Hematopoietic multipotent progenitor cell treated with erythropoietin and hydrocortisone succinate and interleukin-3 and kit ligand, for 6 days (in vitro differentiated cells): ENCODE data around the gene GNA15.
"Not testable (repeated sequence)": the region's sequence is repeated elsewhere in the genome, so short reads cannot be mapped to it uniquely, and the experiment has no call there.

Experiments
- DNase-seq: peaks from one replicate; pipeline ENCODE4 v3.0.0-alpha.2; 2015

GNA15 gene

DNA sequence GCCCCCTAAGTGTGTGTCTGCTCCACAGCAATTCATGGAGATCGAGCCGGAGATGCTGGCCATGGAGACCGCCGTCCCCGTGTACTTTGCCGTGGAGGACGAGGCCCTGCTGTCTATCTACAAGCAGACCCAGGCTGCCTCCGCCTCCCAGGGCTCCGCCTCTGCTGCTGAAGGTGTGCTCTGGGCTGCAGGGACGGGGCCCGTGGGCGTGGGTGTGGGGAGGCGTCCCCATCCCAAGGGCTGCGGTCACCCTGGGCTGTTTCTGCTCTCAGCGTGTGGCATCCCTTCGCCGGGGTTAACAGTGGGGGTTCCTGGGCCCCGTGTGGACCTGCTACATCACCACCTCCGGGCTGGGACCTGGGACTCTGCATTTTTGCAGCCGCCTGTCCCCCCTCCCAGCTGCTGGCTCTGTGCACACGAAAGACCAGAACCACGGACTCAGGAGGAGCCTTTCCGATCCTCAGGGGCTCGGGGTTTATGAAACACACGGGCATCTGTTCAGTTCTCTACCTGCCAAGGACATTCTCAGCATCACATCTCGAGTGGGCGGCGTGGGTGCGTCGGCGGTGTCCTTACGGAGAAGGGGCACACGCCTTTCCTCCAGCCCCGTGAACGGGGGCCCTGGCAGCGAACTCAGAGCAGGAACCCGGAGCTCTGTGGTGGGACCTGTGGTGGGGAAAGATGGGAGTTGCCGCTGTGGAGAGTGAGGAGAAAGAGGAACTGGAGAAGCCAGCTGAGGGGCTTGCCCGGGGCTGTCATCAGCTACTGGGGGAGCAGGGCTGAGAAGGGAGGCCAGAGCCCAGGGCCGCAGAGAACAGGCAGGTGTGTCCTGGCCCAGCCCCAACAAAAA is 57.6 kb downstream of the GNA15 start:
- peak; percentile 75 for DNase-seq

DNA sequence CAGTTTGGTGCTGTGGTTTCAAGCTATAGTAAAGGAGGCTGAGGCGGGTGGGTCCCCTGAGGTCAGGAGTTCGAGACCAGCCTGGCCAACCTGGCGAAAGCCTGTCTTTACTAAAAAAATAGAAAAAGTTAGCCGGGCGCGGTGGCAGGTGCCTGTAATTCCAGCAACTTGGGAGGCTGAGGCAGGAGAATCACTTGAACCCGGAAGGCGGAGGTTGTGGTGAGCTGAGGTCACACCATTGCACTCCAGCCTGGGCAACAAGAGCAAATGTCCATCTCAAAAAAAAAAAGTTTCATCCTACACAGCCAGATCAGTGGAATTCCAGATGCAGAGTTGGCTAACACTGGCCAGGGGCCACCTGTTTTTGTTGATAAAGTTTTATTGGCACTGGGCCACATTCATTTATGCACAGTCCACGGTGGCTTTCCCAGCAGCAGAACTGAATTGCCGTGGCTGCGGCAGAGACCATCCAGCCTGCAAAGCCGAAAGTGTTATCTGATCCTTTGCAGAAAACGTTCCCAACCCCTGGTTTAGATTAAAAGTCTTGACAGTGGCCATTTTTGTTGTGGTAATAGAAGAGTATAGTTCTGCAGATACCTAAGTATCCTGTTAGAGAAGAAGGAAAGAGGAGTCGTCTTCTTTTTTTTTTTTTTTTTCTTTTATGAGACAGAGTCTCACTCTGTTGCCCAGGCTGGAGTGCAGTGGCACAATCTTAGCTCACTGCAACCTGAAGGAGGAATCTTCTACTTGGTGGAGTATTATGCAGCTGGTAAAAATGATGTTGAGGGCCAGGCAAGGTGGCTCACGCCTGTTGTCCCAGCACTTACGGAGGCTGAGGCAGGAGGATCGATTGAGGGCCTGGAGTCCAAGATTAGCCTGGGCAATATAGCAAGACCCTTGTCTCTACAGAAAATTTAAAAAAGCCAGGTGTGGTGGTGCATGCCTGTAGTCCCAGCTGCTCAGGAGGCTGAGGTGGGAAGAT is 58.6 kb downstream of the GNA15 start:
- peak; percentile 95 for DNase-seq

DNA sequence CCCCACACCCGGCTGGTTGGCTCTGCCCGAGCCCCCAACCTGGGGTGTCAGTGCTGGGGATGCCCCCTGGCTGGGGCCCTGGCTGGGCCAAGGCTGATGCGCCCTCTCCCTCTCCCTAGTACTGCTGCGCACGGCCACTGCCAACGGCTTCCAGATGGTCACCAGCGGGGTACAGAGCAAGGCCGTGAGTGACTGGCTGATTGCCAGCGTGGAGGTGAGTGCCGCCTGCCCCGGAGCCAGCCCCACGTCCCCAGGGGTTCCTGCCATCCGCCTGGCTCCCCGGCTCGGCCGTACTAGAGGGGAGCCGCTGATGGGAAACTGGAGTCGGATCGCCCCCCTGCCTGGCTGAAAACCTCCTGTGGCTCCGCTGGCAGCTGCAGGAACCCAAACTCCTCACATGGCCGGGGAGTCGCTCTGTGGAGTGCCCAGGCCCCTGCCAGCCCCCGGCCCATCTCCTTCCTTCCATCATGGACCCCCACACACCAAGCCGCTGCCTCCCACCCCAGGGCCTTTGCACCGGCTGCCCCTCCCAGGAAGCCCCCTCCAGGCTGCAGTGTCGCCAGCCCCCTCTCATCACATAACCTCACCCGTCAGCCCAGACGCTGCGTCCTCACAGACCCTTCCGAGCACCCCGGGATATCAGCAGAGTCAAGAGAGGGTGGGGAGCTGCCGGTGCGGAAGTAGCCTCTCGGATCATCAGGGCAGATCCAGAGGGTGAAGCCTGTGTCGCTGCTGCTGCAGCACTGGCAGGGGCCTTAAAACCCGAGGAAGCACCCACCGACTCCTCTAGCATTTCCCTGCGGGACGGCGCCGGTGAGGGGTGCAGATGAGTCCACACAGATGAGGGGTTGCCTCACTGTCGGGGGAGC is 60.5 kb downstream of the GNA15 start:
- no peak for DNase-seq

DNA sequence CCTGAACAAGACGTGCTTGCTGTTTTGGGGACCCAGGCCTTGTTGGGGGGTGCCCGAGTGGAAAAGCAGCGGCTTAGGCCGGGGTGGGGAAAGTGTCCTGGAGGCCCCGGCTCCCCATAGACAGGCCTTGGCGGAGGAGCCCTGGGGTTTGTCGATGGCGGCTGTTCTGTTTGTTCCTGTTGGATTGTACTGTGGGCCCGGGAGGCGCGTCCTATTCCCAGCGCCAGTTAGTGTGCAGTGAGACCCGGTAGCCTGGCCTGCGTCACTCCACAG is 61.0 kb downstream of the GNA15 start:
- no peak for DNase-seq

DNA sequence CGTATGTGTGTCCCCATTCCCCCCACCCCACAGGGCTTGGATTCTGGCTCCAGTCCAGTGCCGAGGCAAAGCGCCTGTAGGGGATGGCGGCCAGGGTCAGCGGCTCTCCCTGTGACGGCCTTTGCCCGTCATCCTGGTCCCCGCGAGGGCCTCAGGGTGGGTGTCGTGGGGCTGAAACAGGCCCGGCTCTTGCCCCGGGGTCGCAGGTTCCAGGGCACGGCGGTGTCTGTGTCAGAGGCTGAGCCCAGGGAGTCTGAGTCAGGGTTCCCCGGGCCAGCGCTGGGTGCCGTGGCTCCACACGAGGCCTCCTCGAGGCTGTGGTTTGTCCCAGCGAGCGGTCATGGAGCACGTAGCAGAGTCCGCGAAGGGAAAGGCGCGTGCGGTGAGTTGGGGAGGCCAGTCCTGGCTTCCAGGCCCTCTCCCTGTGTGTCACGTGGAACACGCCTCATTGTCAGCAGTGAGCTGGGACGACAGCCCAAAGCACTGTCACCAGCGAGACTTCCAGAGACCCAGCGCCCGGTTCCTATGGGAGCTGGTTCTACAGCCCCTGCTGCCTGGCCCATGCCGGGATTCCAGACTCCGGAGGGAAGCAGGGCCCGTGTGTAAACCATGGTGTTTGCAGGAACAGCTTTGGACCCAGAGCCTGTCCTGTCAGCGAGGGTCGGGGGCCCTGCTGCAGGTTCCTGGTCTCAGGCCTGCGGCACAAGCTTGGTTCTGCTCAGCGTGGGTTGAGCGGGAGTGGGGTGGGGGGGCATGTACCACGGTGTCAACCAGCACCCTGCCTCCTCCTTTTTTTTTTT is 63.3 kb downstream of the GNA15 start:
- DNase-seq = no peak

DNA sequence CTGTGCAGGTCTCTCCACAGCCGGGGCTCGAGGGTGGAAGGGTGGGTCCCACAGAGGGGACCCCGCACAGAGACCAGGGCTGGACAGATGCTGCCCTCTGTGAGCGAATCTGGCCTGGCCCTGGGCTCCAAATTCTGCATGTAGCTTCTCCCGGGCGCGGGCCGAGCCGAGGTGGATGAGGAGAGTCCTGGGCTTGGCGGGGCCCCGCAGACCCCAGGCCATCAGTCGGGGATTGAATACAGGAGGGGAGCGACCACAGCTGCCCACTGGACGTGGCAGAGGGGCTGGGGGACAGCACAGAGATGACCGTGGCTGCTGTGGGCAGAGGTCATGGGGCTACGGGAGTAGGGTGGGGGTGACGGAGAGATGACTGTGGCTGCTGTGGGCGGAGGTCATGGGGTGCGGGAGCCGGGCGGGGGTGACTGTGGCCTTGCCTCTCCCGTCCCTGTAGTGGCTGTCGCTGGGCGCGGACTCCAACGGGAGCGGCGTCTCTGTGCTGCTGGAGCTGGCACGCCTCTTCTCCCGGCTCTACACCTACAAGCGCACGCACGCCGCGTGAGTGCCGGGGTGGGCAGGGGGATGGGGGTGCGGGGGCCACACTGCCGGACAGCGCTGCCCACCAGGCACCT is 65.4 kb downstream of the GNA15 start:
- no peak for DNase-seq

DNA sequence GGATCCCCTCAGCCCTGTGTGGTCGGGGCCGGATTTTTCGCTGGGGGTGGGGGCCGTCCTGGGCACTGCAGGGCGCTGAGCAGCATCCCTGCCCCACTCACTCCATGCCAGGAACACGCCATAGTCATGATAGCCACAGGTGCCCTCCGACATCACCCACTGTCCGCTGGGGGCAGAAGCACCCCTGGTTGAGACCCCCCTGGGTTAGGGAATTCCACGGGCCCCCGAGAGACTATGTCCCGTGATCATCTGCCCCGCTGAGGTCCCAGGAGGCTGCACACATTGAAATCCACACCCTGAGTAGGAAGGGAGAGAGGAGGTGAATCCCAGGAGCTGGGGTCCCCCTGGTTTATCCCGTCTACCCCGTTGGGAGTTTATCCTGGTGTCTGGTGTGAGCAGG is 66.1 kb downstream of the GNA15 start:
- DNase-seq = no peak

DNA sequence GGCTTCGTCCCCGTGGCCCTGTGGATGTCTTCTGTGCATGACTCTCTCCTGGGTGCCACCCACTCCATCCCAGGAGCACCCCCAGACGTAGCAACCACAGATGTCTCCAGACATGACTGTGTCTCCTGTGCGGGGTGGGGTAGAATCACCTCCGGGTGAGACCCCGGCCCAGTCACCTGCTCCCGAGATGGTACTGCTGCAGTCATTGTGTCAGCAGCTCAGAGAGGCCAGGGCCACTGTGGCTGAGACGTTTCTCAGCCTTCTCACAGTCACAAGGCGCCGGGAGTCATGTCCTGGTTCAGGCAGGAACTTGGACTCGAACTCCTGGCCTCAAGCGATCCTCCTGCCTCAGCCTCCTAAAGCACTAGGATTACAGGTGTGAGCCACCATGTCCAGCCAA is 66.5 kb downstream of the GNA15 start:
- DNase-seq = no peak

DNA sequence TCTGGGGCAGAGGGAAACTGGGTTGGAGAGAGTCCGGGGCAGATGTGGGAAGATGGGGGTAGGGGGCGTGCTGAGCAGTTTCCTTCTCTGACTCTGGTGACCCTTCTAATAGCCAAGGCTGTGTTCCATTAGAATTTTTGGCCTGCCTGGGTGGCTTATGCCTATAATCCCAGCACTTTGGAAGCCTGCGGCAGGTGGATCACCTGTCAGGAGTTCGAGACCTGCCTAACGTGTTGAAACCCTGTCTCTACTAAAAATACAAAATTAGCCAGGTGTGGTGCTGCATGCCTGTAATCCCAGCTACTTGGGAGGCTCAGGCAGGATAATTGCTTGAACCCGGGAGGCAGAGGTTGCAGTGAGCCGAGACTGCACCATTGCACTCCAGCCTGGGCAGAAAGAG is 67.1 kb downstream of the GNA15 start:
- not testable (repeated sequence) for DNase-seq

DNA sequence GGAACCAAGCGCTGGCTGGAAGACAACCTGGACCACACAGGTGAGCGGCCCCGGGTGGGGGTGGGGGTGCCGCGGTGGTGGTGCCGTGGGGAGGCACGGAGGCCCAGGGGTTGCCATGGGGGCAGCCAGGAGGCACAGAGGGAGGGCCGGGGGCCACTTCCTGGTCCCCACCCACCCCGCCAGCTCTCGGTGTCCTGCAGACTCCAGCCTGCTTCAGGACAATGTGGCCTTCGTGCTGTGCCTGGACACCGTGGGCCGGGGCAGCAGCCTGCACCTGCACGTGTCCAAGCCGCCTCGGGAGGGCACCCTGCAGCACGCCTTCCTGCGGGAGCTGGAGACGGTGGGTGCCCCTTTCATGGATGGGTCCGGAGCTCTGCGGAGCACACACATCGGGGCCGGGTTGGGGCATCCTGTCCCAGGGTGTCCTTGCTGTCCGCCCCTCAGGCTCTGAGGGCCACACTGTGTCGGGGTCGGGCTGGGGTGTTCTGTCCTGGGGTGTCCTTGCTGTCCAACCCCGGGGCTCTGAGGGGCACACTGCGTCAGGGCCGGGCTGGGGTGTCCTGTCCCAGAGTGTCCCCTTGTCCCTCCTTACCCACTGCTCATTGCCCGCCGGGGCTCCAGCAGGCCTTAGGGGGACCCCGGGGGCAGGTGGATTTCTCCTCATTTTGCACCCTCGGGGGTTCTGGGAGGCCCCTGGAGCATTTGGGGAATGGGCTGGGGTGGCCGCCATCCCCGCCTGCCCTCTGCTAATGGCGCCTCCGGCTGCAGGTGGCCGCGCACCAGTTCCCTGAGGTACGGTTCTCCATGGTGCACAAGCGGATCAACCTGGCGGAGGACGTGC is 68.2 kb downstream of the GNA15 start:
- no peak for DNase-seq

DNA sequence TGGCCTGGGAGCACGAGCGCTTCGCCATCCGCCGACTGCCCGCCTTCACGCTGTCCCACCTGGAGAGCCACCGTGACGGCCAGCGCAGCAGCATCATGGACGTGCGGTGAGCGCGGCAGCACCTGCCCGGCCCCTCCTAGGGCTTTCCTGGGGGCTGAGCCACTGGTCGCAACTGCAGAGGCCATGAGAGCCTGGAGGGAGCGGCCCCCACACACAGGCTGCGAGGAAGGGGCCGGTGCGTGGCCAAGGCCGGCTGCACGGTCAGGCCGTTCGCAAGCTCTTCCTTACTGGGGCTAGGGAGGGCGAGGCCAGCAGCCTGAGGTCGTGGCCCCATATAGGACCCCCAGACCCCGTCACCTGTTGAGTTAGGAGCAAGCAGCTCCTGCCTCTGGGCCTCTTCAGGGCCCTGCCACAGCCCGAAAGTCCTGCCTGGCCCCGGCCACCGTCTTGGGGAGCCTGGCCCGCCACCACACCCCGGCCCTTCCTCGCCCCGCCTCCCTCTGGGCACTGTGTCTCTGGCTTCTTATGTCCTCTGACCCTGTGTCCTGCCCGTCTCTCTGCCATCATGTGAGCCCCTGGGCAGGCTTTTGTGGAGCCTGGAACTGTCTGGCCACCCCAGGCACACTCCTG is 68.9 kb downstream of the GNA15 start:
- no peak for DNase-seq

DNA sequence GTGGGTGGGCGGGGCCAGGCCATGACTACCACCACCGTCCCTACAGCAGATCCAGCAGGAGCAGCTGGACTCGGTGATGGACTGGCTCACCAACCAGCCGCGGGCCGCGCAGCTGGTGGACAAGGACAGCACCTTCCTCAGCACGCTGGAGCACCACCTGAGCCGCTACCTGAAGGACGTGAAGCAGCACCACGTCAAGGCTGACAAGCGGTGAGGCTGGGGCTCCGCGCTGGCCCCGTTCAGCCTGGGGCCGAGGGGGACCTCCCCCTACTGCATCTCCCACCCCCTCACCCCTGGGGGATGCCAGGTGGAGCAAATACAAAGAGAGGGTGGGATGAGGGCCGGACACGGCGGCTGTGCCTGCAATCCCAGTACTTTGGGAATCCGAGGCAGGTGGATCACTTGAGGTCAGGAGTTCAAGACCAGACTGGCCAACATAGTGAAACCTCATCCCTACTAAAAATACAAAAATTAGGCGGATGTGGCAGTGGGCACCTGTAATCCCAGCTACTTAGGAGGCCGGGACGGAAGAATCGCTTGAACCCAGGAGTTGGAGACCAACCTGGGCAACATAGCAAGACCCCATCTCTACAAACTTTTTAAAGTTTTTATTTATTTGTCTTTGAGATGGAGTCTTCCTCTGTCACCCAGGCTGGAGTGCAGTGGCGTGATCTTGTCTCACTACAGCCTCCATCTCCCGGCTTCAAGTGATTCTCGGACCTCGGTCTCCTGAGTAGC is 70.6 kb downstream of the GNA15 start:
- no peak for DNase-seq

DNA sequence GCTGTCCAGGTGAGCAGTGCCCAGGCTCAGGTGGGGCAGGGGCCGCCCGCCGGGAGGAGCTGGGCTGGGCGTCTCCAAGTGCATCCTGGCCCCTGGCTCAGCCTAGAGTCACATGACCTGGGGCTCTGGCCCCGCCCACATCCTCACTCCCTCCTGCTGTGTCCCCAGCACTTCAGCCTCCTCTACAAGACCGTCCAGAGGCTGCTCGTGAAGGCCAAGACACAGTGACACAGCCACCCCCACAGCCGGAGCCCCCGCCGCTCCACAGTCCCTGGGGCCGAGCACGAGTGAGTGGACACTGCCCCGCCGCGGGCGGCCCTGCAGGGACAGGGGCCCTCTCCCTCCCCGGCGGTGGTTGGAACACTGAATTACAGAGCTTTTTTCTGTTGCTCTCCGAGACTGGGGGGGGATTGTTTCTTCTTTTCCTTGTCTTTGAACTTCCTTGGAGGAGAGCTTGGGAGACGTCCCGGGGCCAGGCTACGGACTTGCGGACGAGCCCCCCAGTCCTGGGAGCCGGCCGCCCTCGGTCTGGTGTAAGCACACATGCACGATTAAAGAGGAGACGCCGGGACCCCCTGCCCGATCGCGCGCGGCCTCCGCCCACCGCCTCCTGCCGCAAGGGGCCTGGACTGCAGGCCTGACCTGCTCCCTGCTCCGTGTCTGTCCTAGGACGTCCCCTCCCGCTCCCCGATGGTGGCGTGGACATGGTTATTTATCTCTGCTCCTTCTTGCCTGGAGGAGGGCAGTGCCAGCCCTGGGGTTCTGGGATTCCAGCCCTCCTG is 71.8 kb downstream of the GNA15 start:
- DNase-seq = no peak

DNA sequence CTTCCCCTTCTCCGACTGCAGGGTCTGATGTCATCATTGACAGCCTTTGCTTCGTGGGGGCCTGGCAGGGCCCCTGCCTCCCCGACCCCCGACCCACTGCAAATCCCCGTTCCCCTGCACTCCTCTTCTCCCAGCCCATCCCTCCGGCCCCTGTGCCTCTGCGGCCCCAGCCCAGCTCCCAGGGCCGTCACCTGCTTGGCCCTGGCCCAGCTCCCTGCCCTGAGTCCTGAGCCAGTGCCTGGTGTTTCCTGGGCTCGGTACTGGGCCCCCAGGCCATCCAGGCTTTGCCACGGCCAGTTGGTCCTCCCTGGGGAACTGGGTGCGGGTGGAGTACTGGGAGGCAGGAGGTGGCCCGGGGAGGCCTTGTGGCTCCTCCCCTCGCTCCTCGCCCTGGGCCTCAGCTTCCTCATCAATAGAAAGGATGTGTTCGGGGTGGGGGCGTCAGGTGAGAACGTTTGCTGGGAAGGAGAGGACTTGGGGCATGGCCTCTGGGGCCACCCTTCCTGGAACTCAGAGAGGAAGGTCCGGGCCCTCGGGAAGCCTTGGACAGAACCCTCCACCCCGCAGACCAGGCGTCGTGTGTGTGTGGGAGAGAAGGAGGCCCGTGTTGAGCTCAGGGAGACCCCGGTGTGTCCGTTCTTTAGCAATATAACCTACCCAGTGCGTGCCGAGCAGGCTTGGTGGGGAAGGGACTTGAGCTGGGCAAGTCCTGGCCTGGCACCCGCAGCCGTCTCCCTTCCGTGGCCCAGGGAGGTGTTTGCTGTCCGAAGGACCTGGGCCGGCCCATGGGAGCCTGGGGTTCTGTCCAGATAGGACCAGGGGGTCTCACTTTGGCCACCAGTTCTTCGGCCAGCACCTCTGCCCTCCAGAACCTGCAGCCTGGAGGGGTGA is 72.7 kb downstream of the GNA15 start:
- DNase-seq = no peak

DNA sequence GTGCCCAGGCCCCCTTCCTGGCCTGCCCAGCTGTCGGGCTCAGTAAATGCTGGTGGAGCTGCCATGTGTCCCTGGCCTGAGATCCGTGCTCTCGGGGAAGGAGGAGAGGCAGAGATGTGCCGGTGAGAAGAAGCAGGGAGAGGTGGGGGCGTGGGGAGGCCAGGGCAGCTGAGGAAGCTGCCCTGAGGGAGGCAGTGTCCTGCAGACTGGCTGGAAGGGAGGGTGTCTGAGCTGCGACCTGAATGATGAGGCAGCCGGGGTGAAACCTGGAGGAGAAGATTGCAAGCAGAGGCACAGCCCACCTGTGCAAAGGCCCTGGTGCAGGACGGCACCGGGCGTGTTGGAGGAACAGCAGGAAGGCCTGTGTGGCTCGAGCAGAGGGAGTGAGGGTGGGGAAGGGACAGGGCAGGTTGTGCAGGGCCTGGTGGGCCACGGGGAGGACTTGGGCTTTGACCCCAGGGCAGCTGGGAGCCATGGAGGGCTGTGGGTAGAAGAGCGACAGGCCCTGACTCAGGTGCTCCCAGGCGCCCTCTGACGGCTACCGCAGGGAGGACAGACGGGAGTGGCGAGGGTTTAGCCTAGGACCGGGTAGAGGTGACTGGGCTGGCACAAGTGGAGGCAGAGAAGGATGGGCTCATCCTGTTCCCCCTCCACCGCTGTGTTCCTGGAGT is 74.6 kb downstream of the GNA15 start:
- DNase-seq = peak; percentile 79

DNA sequence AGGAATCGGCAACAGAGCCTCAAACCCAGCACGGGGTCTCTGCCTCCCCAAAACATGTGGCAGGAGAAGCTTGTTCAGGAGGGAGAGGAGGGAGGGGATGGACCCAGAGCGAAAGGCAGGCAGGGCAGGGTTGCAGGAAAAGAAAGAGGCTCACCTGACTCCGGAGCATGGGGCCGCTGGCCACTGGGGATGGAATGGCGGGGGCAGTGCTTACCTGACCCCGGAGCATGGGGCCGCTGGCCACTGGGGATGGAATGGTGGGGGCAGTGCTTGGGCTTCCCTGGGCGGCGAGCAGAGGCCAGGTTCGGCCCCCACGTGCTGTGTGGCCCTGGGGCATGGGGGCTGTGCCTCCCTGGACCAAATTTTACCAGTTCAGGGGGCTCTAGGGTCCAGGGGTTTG is 75.4 kb downstream of the GNA15 start:
- DNase-seq = no peak

DNA sequence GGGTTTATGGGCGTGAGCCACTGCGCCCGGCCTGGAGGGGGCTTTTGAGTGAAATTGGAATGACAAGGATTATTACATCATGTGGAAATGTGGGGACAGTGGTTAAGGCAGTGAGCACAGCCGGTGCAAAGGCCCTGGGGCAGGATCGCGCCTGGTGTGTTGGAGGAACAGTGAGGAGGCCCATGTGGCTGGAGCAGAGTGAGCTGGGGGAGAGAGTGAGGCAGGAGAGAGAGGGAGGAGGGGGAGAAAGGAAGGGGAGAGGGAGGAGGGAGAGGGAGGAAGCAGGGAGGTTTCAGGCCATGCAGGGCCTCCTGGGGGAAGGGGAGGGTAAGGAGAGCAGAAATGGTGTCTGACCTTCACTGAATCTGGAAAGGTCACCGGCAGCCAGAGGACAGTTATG is 77.3 kb downstream of the GNA15 start:
- DNase-seq = no peak
